ENCODE data around the gene FAM135A.
"Not testable (repeated sequence)": the region's sequence is repeated elsewhere in the genome, so short reads cannot be mapped to it uniquely, and the experiment has no call there.

Gene FAM135A

DNA sequence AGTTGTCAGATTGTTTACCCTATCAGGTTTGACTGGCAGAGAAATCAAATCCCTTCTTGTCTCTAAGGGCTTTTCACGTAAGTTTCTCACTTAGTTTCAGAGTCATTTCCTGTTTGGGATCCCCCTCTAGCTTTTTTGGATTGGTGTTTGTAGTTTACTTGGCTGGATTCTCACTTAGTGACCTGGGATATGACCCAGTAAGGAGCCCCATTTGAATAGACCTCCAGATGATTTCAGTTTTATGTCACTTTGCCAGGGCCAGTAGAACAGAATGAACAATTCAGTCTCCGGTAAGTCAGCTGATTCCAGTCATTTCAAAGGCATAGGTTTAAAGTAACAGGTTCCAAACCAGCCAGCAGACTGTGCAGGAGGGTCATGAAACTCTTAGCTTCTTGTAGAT, 8.2 kb downstream of the FAM135A start:
- H3K4me1 ChIP-seq (ENCODE audit: control insufficient read depth in 1 of 2, insufficient read depth in 2 of 2, low read length in 2 of 2) = peaks cover 0 to 7% of the 10 kb centered on the region in 2 donors
- no peak overlapping the region for H3K27ac ChIP-seq (ENCODE audit: low read length)
- H3K36me3 ChIP-seq (ENCODE audit: control insufficient read depth in 1 of 2, insufficient read depth in 2 of 2, low read length in 2 of 2) = no peaks in the 10 kb centered on the region

DNA sequence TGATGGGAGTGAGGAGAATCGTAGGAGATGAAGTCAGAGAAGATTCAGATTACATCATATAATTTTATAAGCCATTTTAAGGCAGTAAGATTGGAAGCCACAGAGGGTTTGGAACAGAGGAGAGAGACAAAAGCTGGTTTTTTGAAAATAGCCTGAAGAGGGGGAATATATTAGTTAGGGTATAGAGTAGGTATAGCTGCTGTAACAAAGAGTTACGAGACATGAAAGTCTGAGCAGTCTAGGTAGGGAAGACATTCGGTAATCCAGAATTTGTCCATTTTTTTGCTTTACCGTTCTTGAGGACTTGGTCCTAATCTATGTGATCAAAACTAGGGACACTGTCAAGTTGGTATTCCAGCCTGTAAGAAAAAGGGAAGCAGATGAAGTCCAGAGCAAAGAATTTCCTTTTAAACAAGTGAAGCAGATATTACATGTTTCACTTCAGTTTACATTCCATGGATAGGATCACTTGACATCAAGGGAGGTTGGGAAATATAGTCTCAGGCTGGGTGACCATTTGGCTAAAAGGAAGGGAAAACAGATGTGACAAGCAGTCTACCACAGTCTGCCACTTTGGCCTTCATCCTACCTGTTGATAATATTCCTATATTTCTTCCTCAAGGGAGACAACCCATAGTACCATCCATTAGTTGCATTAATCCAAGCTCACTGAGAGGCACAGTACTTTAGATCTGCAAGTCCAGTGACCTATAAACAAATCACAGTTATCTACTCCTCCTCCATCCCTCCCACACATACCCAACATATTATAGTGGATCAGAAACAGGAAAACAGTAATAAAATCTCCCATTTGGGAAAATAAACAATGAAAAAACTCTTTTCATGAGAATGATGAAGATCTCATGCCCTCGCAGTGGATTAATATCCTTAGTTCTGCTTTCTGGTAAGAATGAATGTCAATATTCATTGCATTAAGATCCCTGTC, 10.2 kb downstream of the FAM135A start:
- H3K9me3 ChIP-seq (ENCODE audit: control insufficient read depth in 1 of 2, low read length in 2 of 2) = no peaks in the 10 kb centered on the region
- H3K36me3 ChIP-seq (ENCODE audit: control insufficient read depth in 1 of 2, insufficient read depth in 2 of 2, low read length in 2 of 2) = no peaks in the 10 kb centered on the region
- H3K4me1 ChIP-seq (ENCODE audit: control insufficient read depth in 1 of 2, insufficient read depth in 2 of 2, low read length in 2 of 2) = peaks cover 0 to 7% of the 10 kb centered on the region in 2 donors
- no peaks in the 10 kb centered on the region for H3K27me3 ChIP-seq (ENCODE audit: low read depth, low read length)
- no peak overlapping the region for H3K27ac ChIP-seq (ENCODE audit: low read length)
- H3K4me3 ChIP-seq (ENCODE audit: low read depth in 1 of 2, low read length in 2 of 2) = no peak overlapping the region

More for the DNA sequence above, 8.2 kb downstream of the FAM135A start:
- no peak overlapping the region for H3K4me3 ChIP-seq (ENCODE audit: low read depth in 1 of 2, low read length in 2 of 2)
- no peaks in the 10 kb centered on the region for H3K9me3 ChIP-seq (ENCODE audit: control insufficient read depth in 1 of 2, low read length in 2 of 2)
- H3K27me3 ChIP-seq (ENCODE audit: low read depth, low read length) = no peaks in the 10 kb centered on the region

DNA sequence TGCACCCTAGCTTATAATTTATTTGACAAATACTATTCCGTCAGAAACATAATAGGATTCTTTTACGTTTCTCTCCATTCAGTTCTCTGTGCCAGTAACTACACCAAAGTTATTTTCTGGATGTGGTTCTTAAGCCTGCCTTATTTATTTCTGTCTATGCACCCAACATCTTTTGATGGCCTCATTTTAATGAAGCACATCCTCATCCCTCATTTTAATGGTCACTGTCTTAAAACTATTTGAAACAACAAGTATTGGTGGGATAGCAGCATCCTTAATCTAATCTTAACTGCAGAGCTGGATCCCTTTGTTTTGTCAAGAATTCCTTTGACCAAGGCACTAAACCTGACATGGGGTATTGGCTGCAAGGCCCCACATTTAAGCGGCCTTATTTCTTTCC, 11.0 kb downstream of the FAM135A start:
- H3K4me1 ChIP-seq (ENCODE audit: control insufficient read depth in 1 of 2, insufficient read depth in 2 of 2, low read length in 2 of 2) = peaks cover 0 to 7% of the 10 kb centered on the region in 2 donors
- no peaks in the 10 kb centered on the region for H3K27me3 ChIP-seq (ENCODE audit: low read depth, low read length)
- H3K4me3 ChIP-seq (ENCODE audit: low read depth in 1 of 2, low read length in 2 of 2) = no peak overlapping the region
- no peaks in the 10 kb centered on the region for H3K9me3 ChIP-seq (ENCODE audit: control insufficient read depth in 1 of 2, low read length in 2 of 2)
- no peaks in the 10 kb centered on the region for H3K36me3 ChIP-seq (ENCODE audit: control insufficient read depth in 1 of 2, insufficient read depth in 2 of 2, low read length in 2 of 2)
- H3K27ac ChIP-seq (ENCODE audit: low read length) = no peak overlapping the region

DNA sequence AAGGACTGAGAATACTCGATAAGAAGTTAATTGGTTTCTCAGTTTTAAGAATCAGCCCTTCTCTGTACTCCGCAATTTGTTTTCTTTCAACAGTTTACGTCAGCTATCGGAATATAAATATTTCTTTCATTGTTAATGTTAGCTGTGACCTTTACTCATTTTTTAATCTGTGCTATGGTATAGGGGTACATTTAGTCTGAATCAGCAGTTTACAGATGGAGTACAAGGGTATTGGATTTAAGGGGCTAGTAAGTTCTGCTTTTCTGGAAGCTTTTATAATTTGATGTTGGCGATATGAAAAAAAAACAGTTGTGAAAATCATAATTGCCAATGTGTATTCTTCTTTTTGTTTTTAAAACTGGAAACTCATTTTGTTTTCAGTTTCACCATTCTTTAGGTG, 23.0 kb downstream of the FAM135A start:
- Histone ChIP-seq H3K36me3 (ENCODE audit: control insufficient read depth in 1 of 2, insufficient read depth in 2 of 2, low read length in 2 of 2) (peaks cover 7 to 17% of the 10 kb centered on the region in 2 donors), H3K4me1 (ENCODE audit: control insufficient read depth in 1 of 2, insufficient read depth in 2 of 2, low read length in 2 of 2) (no peaks in the 10 kb centered on the region), H3K4me3 (ENCODE audit: low read depth in 1 of 2, low read length in 2 of 2) (no peak overlapping the region), H3K27ac (ENCODE audit: low read length) (no peak overlapping the region), H3K27me3 (ENCODE audit: low read depth, low read length) (no peaks in the 10 kb centered on the region), H3K9me3 (ENCODE audit: control insufficient read depth in 1 of 2, low read length in 2 of 2) (peaks cover 0 to 2% of the 10 kb centered on the region in 2 donors)

DNA sequence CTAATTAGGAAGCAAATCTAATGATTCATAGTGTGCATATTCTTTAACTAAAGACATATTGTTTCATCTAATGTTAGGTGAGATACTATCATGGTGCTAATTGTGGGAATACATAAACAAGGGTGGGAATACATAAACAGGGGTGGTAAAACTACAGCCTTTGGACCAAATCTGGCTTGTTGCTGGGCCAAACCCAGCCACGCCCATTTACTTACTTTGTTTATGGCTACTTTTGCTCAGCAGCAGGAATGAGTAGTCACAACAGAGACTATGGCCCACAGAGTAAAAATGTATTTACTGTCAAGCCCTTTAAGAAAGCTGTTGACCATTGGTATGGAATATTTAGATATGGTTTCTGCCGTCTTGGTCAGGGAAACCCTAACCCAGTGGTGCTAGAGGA, 31.7 kb downstream of the FAM135A start:
- Histone ChIP-seq H3K4me1 (ENCODE audit: control insufficient read depth in 1 of 2, insufficient read depth in 2 of 2, low read length in 2 of 2) (no peaks in the 10 kb centered on the region), H3K27me3 (ENCODE audit: low read depth, low read length) (no peaks in the 10 kb centered on the region), H3K4me3 (ENCODE audit: low read depth in 1 of 2, low read length in 2 of 2) (no peak overlapping the region), H3K9me3 (ENCODE audit: control insufficient read depth in 1 of 2, low read length in 2 of 2) (peaks cover 0 to 3% of the 10 kb centered on the region in 2 donors), H3K36me3 (ENCODE audit: control insufficient read depth in 1 of 2, insufficient read depth in 2 of 2, low read length in 2 of 2) (peaks cover 0 to 20% of the 10 kb centered on the region in 2 donors), H3K27ac (ENCODE audit: low read length) (no peak overlapping the region)

DNA sequence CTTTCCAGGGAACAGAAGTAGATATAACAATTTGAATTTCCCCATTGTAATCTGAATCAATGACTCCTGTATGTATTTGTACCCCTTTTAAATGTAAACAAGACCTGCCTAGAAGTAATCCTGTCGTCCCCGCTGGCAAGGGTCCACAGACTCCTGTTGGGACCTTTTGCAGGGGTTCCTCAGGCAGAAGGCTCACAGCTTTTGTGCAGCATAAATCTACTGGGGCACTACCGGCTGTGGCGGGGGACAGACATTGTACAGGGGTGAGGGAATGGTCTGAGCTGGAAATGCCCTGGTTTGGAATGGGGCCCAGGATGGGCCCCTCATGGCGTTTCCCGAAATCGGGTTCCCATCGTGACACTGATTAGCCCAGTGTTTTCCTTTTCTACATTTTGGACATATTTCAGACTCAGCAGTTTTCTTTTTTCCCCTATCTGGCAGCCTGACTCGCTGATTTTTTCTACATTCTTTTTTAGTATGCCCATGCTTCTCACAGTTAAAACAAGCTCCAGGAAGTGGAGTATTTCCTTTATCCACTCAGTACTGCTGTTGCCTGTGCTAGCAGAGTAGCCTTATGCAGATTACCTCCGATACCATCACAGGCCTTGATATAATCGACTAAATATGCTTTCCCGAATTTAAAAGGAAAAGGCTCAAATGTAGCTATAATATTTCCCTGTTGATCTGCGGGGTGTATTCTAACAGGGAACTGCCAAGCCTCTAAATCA, 34.2 kb downstream of the FAM135A start:
- H3K27ac ChIP-seq (ENCODE audit: low read length); H3K4me1 ChIP-seq (ENCODE audit: control insufficient read depth in 1 of 2, insufficient read depth in 2 of 2, low read length in 2 of 2); H3K9me3 ChIP-seq (ENCODE audit: control insufficient read depth in 1 of 2, low read length in 2 of 2); H3K27me3 ChIP-seq (ENCODE audit: low read depth, low read length); H3K4me3 ChIP-seq (ENCODE audit: low read depth in 1 of 2, low read length in 2 of 2): not testable (repeated sequence)
- peaks cover 0 to 20% of the 10 kb centered on the region in 2 donors for H3K36me3 ChIP-seq (ENCODE audit: control insufficient read depth in 1 of 2, insufficient read depth in 2 of 2, low read length in 2 of 2)

DNA sequence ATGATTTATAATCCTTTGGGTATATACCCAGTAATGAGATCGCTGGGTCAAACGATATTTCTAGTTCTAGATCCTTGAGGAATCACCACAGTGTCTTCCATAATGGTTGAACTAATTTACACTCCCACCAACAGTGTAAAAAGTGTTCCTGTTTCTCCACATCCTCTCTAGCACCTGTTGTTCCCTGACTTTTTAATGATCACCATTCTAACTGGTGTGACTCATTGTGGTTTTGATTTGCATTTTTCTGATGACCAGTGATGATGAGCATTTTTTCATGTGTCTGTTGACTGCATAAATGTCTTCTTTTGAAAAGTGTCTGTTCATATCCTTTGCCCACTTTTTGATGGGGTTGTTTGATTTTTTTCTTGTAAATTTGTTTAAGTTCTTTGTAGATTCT, 40.6 kb downstream of the FAM135A start:
- H3K9me3 ChIP-seq (ENCODE audit: control insufficient read depth in 1 of 2, low read length in 2 of 2); H3K36me3 ChIP-seq (ENCODE audit: control insufficient read depth in 1 of 2, insufficient read depth in 2 of 2, low read length in 2 of 2); H3K27ac ChIP-seq (ENCODE audit: low read length); H3K4me3 ChIP-seq (ENCODE audit: low read depth in 1 of 2, low read length in 2 of 2); H3K4me1 ChIP-seq (ENCODE audit: control insufficient read depth in 1 of 2, insufficient read depth in 2 of 2, low read length in 2 of 2); H3K27me3 ChIP-seq (ENCODE audit: low read depth, low read length): not testable (repeated sequence)

DNA sequence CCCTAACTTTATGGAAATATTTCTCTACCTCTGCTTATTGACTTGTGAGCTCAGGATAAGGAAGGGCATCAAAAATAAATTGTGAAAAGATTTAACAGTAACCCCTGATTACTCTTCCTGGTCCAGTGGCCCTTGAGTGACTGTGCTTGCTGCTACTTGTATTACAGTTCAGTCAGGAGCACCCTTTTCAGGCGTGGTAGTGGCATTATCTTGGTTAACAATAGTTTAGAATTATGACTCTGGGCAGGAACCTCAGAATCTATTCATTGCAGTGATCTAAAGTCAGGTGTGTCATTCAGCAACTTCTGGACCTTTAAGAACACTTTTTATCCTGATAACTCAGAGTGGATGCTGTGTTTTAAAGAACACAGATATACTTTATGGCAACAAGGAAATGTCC, 43.4 kb downstream of the FAM135A start:
- Histone ChIP-seq H3K4me1 (ENCODE audit: control insufficient read depth in 1 of 2, insufficient read depth in 2 of 2, low read length in 2 of 2) (no peaks in the 10 kb centered on the region), H3K4me3 (ENCODE audit: low read depth in 1 of 2, low read length in 2 of 2) (no peak overlapping the region), H3K27ac (ENCODE audit: low read length) (no peak overlapping the region), H3K36me3 (ENCODE audit: control insufficient read depth in 1 of 2, insufficient read depth in 2 of 2, low read length in 2 of 2) (peaks cover 0 to 11% of the 10 kb centered on the region in 2 donors), H3K9me3 (ENCODE audit: control insufficient read depth in 1 of 2, low read length in 2 of 2) (peaks cover 0 to 3% of the 10 kb centered on the region in 2 donors), H3K27me3 (ENCODE audit: low read depth, low read length) (no peaks in the 10 kb centered on the region)

DNA sequence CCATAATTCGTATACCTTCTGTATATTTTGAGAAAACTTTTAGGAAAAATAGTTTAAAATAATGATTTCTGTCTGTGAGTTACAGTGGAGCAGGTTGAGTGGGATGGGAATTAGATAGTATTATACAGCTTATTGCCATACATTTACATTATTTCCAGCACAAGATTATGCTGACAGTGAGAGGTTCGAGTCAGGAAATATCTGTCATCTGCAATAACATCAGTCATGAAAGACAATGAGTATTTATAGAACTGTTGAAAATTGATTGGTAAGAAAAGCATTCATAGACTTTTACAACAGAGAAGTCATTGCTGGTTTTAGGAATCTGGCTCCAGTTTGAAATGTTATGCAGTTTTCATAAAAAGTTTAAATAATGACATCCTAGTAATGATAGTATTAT, 45.9 kb downstream of the FAM135A start:
- H3K4me1 ChIP-seq (ENCODE audit: control insufficient read depth in 1 of 2, insufficient read depth in 2 of 2, low read length in 2 of 2) = no peaks in the 10 kb centered on the region
- H3K4me3 ChIP-seq (ENCODE audit: low read depth in 1 of 2, low read length in 2 of 2) = no peak overlapping the region
- H3K27me3 ChIP-seq (ENCODE audit: low read depth, low read length) = no peaks in the 10 kb centered on the region
- H3K27ac ChIP-seq (ENCODE audit: low read length) = no peak overlapping the region
- H3K9me3 ChIP-seq (ENCODE audit: control insufficient read depth in 1 of 2, low read length in 2 of 2) = no peaks in the 10 kb centered on the region
- H3K36me3 ChIP-seq (ENCODE audit: control insufficient read depth in 1 of 2, insufficient read depth in 2 of 2, low read length in 2 of 2) = peaks cover 0 to 6% of the 10 kb centered on the region in 2 donors

DNA sequence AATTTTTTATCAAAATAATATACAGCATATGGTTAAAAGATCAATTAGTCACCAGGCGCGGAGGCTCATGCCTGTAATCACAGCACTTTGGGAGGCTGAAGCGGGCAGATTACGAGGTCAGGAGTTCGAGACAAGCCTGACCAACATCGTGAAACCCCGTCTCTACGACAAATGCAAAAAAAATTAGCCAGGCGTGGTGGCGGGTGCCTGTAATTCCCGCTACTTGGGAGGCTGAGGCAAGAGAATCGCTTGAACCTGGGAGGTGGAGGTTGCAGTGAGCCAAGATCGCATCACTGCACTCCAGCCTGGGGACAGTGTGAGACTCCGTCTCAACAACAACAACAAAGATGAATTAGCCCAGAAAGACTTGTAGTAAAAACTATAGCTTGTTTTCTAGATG, 46.4 kb downstream of the FAM135A start:
- H3K36me3 ChIP-seq (ENCODE audit: control insufficient read depth in 1 of 2, insufficient read depth in 2 of 2, low read length in 2 of 2); H3K27ac ChIP-seq (ENCODE audit: low read length); H3K4me1 ChIP-seq (ENCODE audit: control insufficient read depth in 1 of 2, insufficient read depth in 2 of 2, low read length in 2 of 2); H3K27me3 ChIP-seq (ENCODE audit: low read depth, low read length); H3K4me3 ChIP-seq (ENCODE audit: low read depth in 1 of 2, low read length in 2 of 2); H3K9me3 ChIP-seq (ENCODE audit: control insufficient read depth in 1 of 2, low read length in 2 of 2): not testable (repeated sequence)

DNA sequence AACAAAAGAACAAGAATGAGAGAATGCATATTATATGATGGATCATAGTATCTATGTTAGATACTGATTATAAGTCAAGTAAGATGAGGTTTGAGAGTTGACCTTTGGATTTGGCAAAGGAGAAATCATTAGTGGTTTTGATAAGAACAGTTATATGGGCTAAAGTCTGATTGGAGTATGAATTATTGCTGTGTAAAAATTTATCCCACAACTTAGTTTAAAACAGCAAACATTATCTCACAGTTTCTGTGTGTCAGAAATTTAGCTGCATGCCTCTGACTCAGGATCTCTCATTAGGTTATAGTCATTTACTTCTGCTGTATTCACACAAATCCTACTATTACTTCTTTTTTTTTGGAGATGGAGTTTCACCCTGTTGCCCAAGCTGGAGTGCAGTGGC, 56.7 kb downstream of the FAM135A start:
- H3K4me1 ChIP-seq (ENCODE audit: control insufficient read depth in 1 of 2, insufficient read depth in 2 of 2, low read length in 2 of 2) = no peaks in the 10 kb centered on the region
- H3K27ac ChIP-seq (ENCODE audit: low read length) = no peak overlapping the region
- H3K36me3 ChIP-seq (ENCODE audit: control insufficient read depth in 1 of 2, insufficient read depth in 2 of 2, low read length in 2 of 2) = peaks cover 12 to 13% of the 10 kb centered on the region in 2 donors
- no peaks in the 10 kb centered on the region for H3K9me3 ChIP-seq (ENCODE audit: control insufficient read depth in 1 of 2, low read length in 2 of 2)
- H3K4me3 ChIP-seq (ENCODE audit: low read depth in 1 of 2, low read length in 2 of 2) = no peak overlapping the region
- H3K27me3 ChIP-seq (ENCODE audit: low read depth, low read length) = no peaks in the 10 kb centered on the region

All from muscle layer of duodenum (tissue), 2 donors.